Stomach (tissue), 4 donors: Measurements from ENCODE around the gene KCNH6.

Source experiments
- CTCF ChIP-seq, 7 experiments: fragments of 450-650 bp in 4 of 7; fragments of 200-600 bp in 3 of 7; sonication (generic) in 3 of 7; IDR thresholded peaks; one replicate each; pipeline ENCODE4 v1.5.1; 2016 to 2019; ENCODE audit warnings: antibody characterized with exemption in 7 of 7, control low read depth in 2 of 7, mild to moderate bottlenecking in 1 of 7
- EP300 ChIP-seq: sonication (generic); formaldehyde crosslinking; IDR thresholded peaks from one replicate; pipeline ENCODE4 v1.6.1; 2017; ENCODE audit warnings: antibody characterized with exemption
- POLR2AphosphoS5 ChIP-seq, 3 donors: sonication (generic); formaldehyde crosslinking; IDR thresholded peaks; one replicate each; pipeline ENCODE4 v1.6.1; 2016; ENCODE audit warnings: antibody characterized with exemption in 3 of 3

GRCh38 chr17:63530557-63531021, 7.4 kb downstream of the KCNH6 start:
- TF ChIP-seq POLR2AphosphoS5 (IDR thresholded peaks at IDR 0.05) (no peak), EP300 (no peak), CTCF (IDR thresholded peaks at IDR 0.05) (no peak)
